UCSD-AML1 (cell line): ENCODE measurements around the gene ATF7.
"Not testable (repeated sequence)": the region's sequence is repeated elsewhere in the genome, so short reads cannot be mapped to it uniquely, and the experiment has no call there.

Experiments used
- DNase-seq: peaks from one replicate; lab custom pipeline; 2025; ENCODE audit not compliant: unreplicated experiment; lab: John Stamatoyannopoulos, UW

Gene ATF7

GRCh38 chr12:53625946-53626701 lies at the start of gene ATF7:
Gene ATF7, minus strand, starts transcription at chr12:53626382. Its CDS starts 25,382 bp downstream, at chr12:53601000.
- DNase-seq, result peak; percentile 97

GRCh38 chr12:53674977-53675700 lies 49.0 kb upstream of the ATF7 start:
- DNase-seq, result no peak

- no peak for DNase-seq
These were observed 44.8 kb upstream of the ATF7 start for GRCh38 chr12:53670971-53671370.

GRCh38 chr12:53670308-53670707 lies 44.1 kb upstream of the ATF7 start:
- DNase-seq, result no peak

- DNase-seq, result no peak
These were observed 40.9 kb upstream of the ATF7 start for GRCh38 chr12:53667080-53667479.

GRCh38 chr12:53664936-53665335 lies 38.8 kb upstream of the ATF7 start:
- DNase-seq, result no peak

GRCh38 chr12:53664191-53664590 lies 38.0 kb upstream of the ATF7 start:
- DNase-seq, result no peak

GRCh38 chr12:53660041-53660440 lies 33.9 kb upstream of the ATF7 start:
- no peak for DNase-seq

GRCh38 chr12:53659571-53659981 lies 33.4 kb upstream of the ATF7 start:
- no peak for DNase-seq

- no peak for DNase-seq
These were observed 32.9 kb upstream of the ATF7 start for GRCh38 chr12:53659011-53659551.

GRCh38 chr12:53657041-53657440 lies 30.9 kb upstream of the ATF7 start:
- no peak for DNase-seq

GRCh38 chr12:53653595-53653994 lies 27.4 kb upstream of the ATF7 start:
- no peak for DNase-seq

- DNase-seq, result no peak
These were observed 26.2 kb upstream of the ATF7 start for GRCh38 chr12:53652366-53652765.

- no peak for DNase-seq
These were observed 25.6 kb upstream of the ATF7 start for GRCh38 chr12:53651737-53652136.

- not testable (repeated sequence) for DNase-seq
These were observed 20.1 kb upstream of the ATF7 start for GRCh38 chr12:53646300-53646699.

- no peak for DNase-seq
These were observed 19.0 kb upstream of the ATF7 start for GRCh38 chr12:53645165-53645564.

GRCh38 chr12:53644133-53644532 lies 18.0 kb upstream of the ATF7 start:
- DNase-seq, result no peak

GRCh38 chr12:53643232-53643979 lies 17.2 kb upstream of the ATF7 start:
- no peak for DNase-seq

GRCh38 chr12:53638057-53638456 lies 11.9 kb upstream of the ATF7 start:
- DNase-seq, result no peak

- no peak for DNase-seq
These were observed 10.5 kb upstream of the ATF7 start for GRCh38 chr12:53636641-53637040.

GRCh38 chr12:53635708-53636107 lies 9.5 kb upstream of the ATF7 start:
- DNase-seq, result not testable (repeated sequence)
